HG02840 (cell line): ENCODE data around the gene SYNGR1.
"Not testable (repeated sequence)": the region's sequence is repeated elsewhere in the genome, so short reads cannot be mapped to it uniquely, and the experiment has no call there.

Experiments used
- ATAC-seq: cut with Tn5 transposase; IDR thresholded peaks from one replicate; pipeline ENCODE4 v1.9.1; 2021; ENCODE audit warnings: mild to moderate bottlenecking, moderate library complexity, moderate number of reproducible peaks; ENCODE audit not compliant: unreplicated experiment, low FRiP score

Gene SYNGR1

GRCh38 chr22:39349506-39349966, 255 bp upstream of the SYNGR1 start:
- no peak for ATAC-seq

DNA sequence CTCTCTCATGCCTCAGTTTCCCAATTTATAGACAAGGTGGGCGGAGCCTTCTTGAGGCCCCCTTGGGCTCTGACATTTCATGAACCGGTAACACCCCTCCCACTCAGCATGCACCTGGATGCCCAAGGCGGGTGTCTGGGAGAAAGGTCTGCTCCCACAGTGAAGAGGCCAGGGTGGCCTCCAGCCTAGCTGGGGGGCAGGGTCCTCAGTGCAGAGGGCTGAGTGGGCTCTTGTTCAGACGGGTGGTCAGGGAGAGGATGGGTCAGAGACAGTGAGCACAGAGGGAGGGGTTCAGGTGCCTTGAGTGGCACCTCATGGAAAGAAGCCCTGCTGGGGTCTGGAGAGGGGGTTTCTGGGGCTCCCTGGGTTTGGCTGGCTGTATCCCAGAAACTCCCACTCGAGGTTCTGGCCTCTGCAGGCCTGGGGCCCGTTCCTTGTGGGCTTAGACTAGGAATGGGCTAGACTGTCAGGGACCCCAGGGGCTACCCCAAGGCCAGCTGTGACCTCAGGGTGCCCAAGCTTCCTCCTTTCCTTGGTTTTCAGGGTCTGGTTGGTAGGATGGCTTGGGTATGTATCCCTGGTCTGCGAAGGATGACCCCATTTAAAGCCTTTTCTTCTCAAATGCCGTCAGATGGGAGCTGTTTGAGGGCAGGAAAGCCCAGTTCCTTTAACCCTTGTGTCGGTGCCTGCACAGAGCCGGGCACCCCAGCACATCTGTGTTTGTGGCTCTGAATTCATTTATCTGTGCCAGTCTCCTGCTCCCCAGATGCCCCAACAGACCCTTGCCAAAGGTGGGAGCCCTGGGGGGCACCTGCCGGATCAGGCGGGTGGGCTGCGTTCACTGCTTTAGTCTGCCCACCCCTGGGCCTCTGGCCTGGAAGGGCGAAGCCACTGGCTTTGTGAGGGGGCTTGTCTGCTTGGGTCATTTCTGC, 1.2 kb downstream of the SYNGR1 start:
- ATAC-seq: no peak

- ATAC-seq: no peak
Measured at GRCh38 chr22:39351689-39352214, 2.0 kb downstream of the SYNGR1 start.

- ATAC-seq: no peak
Measured at GRCh38 chr22:39352306-39352891, 2.6 kb downstream of the SYNGR1 start.

DNA sequence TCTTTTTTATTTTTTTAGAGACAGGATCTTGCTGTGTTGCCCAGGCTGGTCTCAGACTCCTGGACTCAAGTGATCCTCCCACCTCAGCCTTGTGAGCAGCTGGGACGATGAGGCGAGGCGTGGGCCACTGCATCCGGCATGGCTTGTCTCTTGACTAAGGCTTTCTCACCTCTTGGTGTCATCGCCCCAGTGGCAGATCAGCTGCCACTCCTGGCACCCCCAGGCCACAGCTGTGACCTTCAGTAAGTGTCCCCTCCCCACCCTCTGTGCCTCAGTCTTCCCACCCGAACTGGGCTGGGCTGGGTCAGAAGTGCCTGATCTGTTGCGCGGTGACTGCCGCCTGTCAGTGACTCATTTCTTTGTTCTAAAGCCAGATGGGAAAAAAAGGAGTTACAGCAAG, 3.6 kb downstream of the SYNGR1 start:
- ATAC-seq: no peak

DNA sequence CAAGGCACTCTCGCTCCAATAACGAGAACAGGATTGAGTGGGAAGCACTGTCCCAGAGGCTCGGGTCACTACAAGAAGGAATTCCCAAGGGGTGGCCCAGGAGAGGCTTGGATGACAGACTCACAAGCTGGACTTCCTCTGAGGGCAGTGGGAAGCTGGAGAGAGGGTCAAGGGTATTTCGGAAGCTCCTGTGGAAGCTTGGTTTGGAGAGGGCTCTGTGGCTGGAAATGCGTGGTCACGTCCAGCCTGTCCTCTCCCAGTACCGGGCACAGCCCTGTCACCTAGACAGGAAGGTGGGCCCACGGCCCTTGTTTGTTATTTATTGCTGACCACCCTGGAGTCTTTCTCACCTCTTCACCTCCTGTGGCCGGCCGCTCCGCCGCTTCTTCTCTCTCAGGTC, 5.3 kb downstream of the SYNGR1 start:
- no peak for ATAC-seq

GRCh38 chr22:39355805-39356204, 6.0 kb downstream of the SYNGR1 start:
- not testable (repeated sequence) for ATAC-seq

- ATAC-seq: no peak
Measured at GRCh38 chr22:39356464-39356863, 6.7 kb downstream of the SYNGR1 start.

GRCh38 chr22:39357110-39358108, 7.6 kb downstream of the SYNGR1 start:
- ATAC-seq: not testable (repeated sequence)

- not testable (repeated sequence) for ATAC-seq
Measured at GRCh38 chr22:39358197-39358596, 8.4 kb downstream of the SYNGR1 start.

- ATAC-seq: no peak
Measured at GRCh38 chr22:39359659-39360195, 9.9 kb downstream of the SYNGR1 start.

DNA sequence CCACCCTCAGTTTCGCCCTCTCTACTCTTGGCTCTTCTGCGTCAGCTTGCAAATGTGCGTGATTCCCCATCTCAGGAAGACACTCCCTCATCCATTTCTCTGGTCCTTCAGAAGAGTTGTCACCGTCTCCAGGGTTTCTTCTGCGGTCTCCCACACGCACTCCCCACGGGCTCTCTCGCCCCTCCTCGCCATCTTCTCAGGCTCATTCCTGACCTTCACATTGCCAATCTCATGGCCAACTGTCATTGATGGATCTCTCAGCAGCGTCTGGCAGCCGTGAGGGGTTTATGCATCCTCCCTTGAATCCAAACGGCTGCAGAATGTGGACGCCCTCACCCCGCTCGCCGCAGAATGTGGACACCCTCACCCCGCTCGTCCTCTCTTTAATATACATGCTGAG, 10.5 kb downstream of the SYNGR1 start:
- no peak for ATAC-seq

- no peak for ATAC-seq
Measured at GRCh38 chr22:39360674-39361413, 11.1 kb downstream of the SYNGR1 start.

GRCh38 chr22:39361496-39361895, 11.7 kb downstream of the SYNGR1 start:
- no peak for ATAC-seq

DNA sequence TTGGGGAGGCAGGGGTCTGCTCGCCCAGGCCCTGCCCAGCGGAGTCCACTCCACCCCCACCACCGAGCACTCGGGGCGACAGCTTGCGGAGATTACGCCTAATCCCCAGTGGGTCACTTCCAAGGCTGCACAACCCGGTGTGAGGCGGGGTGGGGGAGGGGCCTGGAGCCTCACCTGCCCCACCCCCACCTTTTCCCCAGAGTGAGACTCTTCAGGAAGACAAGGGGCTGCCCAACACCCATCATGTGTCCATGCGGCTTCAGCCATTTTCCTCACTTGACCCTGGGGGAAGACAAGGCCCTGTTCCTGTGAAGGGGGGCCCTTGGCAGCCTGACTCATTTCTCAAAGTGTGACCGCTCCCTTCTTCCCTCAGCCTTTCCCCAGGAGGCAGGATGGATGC, 12.5 kb downstream of the SYNGR1 start:
- no peak for ATAC-seq

- no peak for ATAC-seq
Measured at GRCh38 chr22:39362932-39363331, 13.1 kb downstream of the SYNGR1 start.

DNA sequence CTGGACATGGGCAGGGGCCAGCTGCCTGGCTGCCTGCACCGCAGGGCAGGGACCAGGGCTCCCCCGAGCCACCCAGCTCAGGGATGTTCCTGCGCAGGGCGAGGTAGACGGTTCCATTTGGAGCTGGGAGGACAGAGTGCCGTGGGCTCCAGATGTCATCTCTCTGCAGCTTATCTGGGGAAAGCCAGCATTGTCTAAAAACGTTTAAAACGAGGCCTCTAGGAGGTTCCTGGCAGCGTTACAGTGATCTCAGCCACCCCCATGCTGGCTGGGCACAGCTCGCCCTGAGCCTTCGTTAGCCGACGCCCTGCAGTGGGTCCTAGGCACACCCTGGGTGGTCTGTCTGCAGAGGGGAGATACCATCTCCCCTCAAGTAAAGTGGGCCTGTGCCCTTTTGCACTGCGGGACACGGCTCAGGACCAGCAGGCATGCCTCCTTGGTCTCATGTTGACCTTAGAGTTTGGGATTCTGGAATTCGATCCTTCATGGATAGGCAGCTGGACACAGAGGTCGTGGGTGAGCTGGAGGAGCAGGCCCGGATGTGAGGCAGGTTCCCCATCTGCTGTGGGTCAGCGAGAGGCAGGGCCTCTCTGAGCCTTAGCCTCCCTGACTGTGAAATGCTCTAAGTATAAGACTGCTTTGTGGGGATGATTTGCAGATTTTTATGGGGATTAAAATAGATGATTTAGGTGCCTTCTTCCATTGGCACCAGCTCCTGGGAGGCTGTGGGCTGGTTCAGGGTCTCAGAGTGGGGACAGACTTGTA, 14.1 kb downstream of the SYNGR1 start:
- no peak for ATAC-seq

DNA sequence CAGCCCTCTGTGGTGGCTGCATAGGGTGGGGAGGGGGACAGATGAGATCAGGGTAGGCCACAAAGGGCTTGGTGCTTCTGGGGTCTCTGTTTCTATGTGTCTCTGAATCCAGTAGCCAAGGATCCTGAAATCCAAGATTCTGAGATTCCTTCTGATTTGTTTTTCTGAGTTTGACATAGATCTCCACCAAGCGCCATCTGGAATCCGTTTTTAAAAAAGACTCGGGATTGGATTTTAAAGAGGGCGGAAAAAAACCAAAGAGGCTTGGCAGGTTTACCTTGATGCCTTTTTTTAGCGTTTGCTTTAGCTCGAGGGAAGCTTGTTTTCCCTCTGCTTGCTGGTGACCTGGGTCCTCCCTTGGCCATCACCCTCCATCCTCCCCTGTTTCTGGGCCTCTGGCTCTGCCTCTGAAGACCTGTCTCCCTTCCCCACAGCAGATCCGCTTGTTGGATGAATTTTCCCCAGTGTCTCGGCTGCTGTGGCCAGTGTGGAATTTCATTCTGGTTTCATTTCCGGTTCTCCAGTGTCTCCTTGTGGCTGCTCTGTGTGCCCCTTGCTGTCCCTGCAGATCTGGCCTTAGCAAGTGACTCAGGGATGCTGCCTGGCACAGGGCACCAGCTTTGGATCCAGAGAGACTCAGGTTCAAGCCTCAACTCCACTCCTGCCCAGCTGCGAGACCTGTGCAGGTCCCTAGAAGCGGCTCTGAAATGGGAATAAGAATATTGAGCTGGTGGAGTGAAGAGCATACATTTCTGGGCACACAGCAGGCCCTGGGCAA, 15.1 kb downstream of the SYNGR1 start:
- ATAC-seq: no peak
